RWPE2 (cell line): ENCODE measurements around the gene OCLN.

Experiments
- ATAC-seq: fragments of 200-7000 bp; cut with Tn5 transposase; 3 replicates; pipeline ENCODE4 v1.9.1; 2021; ENCODE audit warnings: low read depth
- DNase-seq: peaks from one replicate; pipeline ENCODE4 v3.0.0-alpha.2; 2020; ENCODE audit warnings: low spot score
- H3K27ac ChIP-seq: fragments of 450-650 bp; 2 replicates; pipeline ENCODE4 v1.5.1; 2017; ENCODE audit warnings: mild to moderate bottlenecking; ENCODE audit not compliant: poor library complexity, severe bottlenecking
- H3K27me3 ChIP-seq: fragments of 250-450 bp; sonication (Bioruptor Pico); 2 replicates; pipeline ENCODE4 v1.5.1; 2021; ENCODE audit warnings: mild to moderate bottlenecking, moderate library complexity; ENCODE audit not compliant: insufficient read depth, poor library complexity, severe bottlenecking
- H3K36me3 ChIP-seq: fragments of 250-450 bp; sonication (Bioruptor Pico); 2 replicates; pipeline ENCODE4 v1.5.1; 2020; ENCODE audit warnings: low read depth, mild to moderate bottlenecking, moderate library complexity
- H3K4me1 ChIP-seq: fragments of 250-450 bp; sonication (Bioruptor Pico); 2 replicates; pipeline ENCODE4 v1.5.1; 2021; ENCODE audit warnings: mild to moderate bottlenecking, moderate library complexity; ENCODE audit not compliant: insufficient read depth, poor library complexity, severe bottlenecking
- H3K4me3 ChIP-seq: fragments of 250-450 bp; sonication (Bioruptor Pico); 2 replicates; pipeline ENCODE4 v1.5.1; 2021; ENCODE audit warnings: mild to moderate bottlenecking, moderate library complexity; ENCODE audit not compliant: severe bottlenecking
- H3K9me3 ChIP-seq: fragments of 250-450 bp; sonication (Bioruptor Pico); 2 replicates; pipeline ENCODE4 v1.5.1; 2021; ENCODE audit warnings: mild to moderate bottlenecking, moderate library complexity; ENCODE audit not compliant: severe bottlenecking
- TF ChIP-seq, protein P1 (sequence below): fragments of 450-650 bp; IDR thresholded peaks from one replicate; pipeline ENCODE4 v1.5.1; 2017; ENCODE audit warnings: mild to moderate bottlenecking, moderate library complexity; ENCODE audit not compliant: poor library complexity, severe bottlenecking

The OCLN gene

DNA sequence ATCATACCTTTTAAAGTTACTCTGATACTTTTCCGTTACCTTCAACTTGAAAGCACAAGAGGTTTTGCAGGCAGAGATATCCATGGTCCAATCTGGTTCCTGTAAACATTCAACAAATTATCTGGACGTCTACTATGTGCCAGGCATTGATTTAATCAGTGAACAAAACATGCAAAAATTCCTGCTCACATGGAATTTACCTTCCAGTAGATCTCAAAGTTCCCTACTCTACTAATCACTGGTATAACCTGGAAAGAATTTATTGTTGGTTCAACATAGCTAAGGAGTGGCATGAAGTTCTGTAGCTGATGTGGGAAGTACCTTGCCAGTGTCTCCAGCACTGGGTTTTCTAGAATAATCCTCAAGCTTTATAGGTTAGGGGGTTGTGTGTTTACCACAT, 9.8 kb downstream of the OCLN start:
- Histone ChIP-seq H3K9me3 (no peaks in the 10 kb centered on the region), H3K4me3 (no peak overlapping the region), H3K27me3 (no peaks in the 10 kb centered on the region), H3K4me1 (peaks cover 26% of the 10 kb centered on the region), H3K36me3 (peaks cover 4% of the 10 kb centered on the region; the same call in 1 of the 2 replicates), H3K27ac (peak overlapping the region; percentile 93)
- no peak for DNase-seq
- ATAC-seq, result no peak
- TF ChIP-seq, protein P1, sequence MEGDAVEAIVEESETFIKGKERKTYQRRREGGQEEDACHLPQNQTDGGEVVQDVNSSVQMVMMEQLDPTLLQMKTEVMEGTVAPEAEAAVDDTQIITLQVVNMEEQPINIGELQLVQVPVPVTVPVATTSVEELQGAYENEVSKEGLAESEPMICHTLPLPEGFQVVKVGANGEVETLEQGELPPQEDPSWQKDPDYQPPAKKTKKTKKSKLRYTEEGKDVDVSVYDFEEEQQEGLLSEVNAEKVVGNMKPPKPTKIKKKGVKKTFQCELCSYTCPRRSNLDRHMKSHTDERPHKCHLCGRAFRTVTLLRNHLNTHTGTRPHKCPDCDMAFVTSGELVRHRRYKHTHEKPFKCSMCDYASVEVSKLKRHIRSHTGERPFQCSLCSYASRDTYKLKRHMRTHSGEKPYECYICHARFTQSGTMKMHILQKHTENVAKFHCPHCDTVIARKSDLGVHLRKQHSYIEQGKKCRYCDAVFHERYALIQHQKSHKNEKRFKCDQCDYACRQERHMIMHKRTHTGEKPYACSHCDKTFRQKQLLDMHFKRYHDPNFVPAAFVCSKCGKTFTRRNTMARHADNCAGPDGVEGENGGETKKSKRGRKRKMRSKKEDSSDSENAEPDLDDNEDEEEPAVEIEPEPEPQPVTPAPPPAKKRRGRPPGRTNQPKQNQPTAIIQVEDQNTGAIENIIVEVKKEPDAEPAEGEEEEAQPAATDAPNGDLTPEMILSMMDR, result no peak

DNA sequence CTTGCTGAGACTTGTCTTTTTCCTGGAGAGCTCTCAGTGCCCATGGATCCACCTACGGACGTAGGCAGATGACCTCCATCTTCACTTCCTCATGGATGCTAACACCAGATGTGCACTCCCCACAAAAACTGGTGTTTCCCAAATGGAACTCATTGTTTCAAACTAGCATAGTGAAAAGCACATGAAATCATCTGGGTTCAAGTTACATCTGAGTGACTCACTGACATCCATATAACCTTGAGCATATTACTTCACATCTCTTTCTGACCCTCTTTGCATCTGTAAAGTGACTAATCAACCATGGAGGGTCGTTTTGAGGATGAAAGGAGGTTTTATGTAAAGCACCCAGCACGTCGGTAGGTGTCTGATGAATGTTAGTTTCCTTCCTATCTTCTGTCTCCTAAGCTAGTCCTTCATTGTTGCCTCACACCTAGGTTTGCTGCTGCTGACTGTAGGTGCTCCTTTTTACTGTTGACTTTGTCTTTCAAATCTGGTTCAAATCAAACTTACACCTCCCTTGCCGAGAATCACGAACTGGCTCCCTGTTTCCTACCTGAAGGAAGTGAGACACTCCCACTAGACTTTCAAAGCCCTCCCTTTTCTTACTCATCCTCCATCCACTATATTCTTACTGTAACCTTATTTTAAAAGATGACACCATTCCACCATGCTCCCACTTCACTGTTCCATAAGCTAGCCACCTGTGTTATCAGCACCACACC, 10.3 kb downstream of the OCLN start:
- TF ChIP-seq, protein P1, result no peak
- Histone ChIP-seq H3K4me1 (peaks cover 26% of the 10 kb centered on the region), H3K36me3 (peaks cover 8% of the 10 kb centered on the region), H3K4me3 (no peak overlapping the region), H3K27me3 (no peaks in the 10 kb centered on the region), H3K9me3 (no peaks in the 10 kb centered on the region), H3K27ac (peak overlapping the region; percentile 93)
- DNase-seq (no peak), ATAC-seq (peak; percentile 69)

DNA sequence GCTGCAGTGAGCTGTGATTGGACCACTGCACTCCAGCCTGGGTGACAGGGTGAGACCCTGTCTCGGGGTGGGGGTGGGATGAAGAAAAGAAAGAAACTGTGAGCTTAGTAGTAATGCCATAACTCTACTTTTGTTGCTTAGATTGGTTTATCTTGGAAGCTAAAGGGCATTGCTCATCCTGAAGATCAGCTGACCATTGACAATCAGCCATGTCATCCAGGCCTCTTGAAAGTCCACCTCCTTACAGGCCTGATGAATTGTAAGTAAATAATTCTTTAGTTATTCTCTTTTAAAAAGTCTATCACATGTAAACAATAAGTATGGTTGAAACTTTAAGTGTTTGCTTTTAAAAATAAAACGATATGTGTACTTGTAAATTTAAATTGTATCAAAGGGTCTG, 11.4 kb downstream of the OCLN start:
- H3K4me3 ChIP-seq, result no peak overlapping the region
- no peaks in the 10 kb centered on the region for H3K9me3 ChIP-seq
- ATAC-seq (no peak), DNase-seq (no peak)
- no peaks in the 10 kb centered on the region for H3K27me3 ChIP-seq
- TF ChIP-seq, protein P1, result no peak
- H3K27ac ChIP-seq, result peak overlapping the region; percentile 93
- H3K4me1 ChIP-seq, result peaks cover 26% of the 10 kb centered on the region
- peaks cover 10% of the 10 kb centered on the region for H3K36me3 ChIP-seq

DNA sequence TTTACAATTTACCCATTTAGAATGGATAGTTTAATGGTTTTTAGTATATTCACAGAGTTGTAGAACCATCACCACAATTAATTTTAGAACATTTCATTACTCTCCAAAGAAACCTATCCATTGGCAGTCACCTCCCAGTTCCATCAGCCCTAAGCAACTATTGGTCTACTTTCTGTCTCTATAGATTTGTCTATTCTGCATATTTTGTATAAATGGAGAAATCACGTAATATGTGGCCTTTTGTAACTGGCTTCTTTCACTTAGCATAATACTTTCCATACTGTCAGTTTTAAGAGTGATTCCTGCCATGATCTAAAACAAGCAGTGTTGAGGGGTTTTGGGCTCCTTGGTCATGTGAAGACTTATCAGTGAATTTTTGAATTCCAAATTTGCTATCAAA, 12.7 kb downstream of the OCLN start:
- Histone ChIP-seq H3K27ac (no peak overlapping the region), H3K27me3 (no peaks in the 10 kb centered on the region), H3K4me3 (no peak overlapping the region), H3K4me1 (peaks cover 26% of the 10 kb centered on the region), H3K9me3 (no peaks in the 10 kb centered on the region), H3K36me3 (peaks cover 21% of the 10 kb centered on the region)
- TF ChIP-seq, protein P1, result no peak
- DNase-seq (no peak), ATAC-seq (no peak)

DNA sequence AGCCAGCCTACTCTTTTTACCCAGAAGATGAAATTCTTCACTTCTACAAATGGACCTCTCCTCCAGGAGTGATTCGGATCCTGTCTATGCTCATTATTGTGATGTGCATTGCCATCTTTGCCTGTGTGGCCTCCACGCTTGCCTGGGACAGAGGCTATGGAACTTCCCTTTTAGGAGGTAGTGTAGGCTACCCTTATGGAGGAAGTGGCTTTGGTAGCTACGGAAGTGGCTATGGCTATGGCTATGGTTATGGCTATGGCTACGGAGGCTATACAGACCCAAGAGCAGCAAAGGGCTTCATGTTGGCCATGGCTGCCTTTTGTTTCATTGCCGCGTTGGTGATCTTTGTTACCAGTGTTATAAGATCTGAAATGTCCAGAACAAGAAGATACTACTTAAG, 16.6 kb downstream of the OCLN start:
- Histone ChIP-seq H3K4me3 (no peak overlapping the region), H3K4me1 (peaks cover 19% of the 10 kb centered on the region), H3K9me3 (no peaks in the 10 kb centered on the region), H3K36me3 (peaks cover 21% of the 10 kb centered on the region), H3K27me3 (no peaks in the 10 kb centered on the region), H3K27ac (no peak overlapping the region)
- ATAC-seq, result no peak
- TF ChIP-seq, protein P1, result no peak
- DNase-seq, result no peak
